Smooth muscle cell (in vitro differentiated cells): Measurements from ENCODE around the gene CACNA1I. TPM values are rescaled to one million over a fixed set of nuclear protein-coding genes. Genes with fewer than 3 reads are reported as not detected.

Source experiments
- DNase-seq: peaks from one replicate; lab custom pipeline; 2025; ENCODE audit not compliant: unreplicated experiment; lab: John Stamatoyannopoulos, UW
- H2AFZ ChIP-seq: fragments of 200-600 bp; sonication (generic); 2 replicates; pipeline ENCODE4 v1.6.0; 2016; ENCODE audit warnings: antibody characterized with exemption, low read depth, mild to moderate bottlenecking
- H3F3A ChIP-seq: fragments of 200-600 bp; sonication (generic); 2 replicates; pipeline ENCODE4 v1.6.0; 2017; ENCODE audit warnings: antibody characterized with exemption, low read depth
- H3K27ac ChIP-seq: fragments of 200-600 bp; sonication (generic); 2 replicates; pipeline ENCODE4 v1.5.1; 2016; ENCODE audit warnings: low read depth, mild to moderate bottlenecking
- H3K27me3 ChIP-seq: fragments of 200-600 bp; sonication (generic); 2 replicates; pipeline ENCODE4 v1.6.1; 2016; ENCODE audit warnings: low read depth, mild to moderate bottlenecking
- H3K36me3 ChIP-seq: fragments of 200-600 bp; sonication (generic); 2 replicates; pipeline ENCODE4 v1.5.1; 2016; ENCODE audit warnings: low read depth
- H3K4me1 ChIP-seq: fragments of 200-600 bp; sonication (generic); 2 replicates; pipeline ENCODE4 v1.5.1; 2016; ENCODE audit warnings: low read depth
- H3K4me2 ChIP-seq: fragments of 200-600 bp; sonication (generic); 2 replicates; pipeline ENCODE4 v1.6.0; 2016; ENCODE audit warnings: mild to moderate bottlenecking
- H3K4me3 ChIP-seq: fragments of 200-600 bp; sonication (generic); 2 replicates; pipeline ENCODE4 v1.5.1; 2016; ENCODE audit warnings: mild to moderate bottlenecking
- H3K79me2 ChIP-seq: fragments of 200-600 bp; sonication (generic); 2 replicates; pipeline ENCODE4 v1.6.0; 2016; ENCODE audit warnings: low read depth, mild to moderate bottlenecking
- H3K9ac ChIP-seq: fragments of 200-600 bp; sonication (generic); 2 replicates; pipeline ENCODE4 v1.6.0; 2016; ENCODE audit warnings: low read depth
- H3K9me3 ChIP-seq: fragments of 200-600 bp; sonication (generic); replicated peaks from 2 replicates; pipeline ENCODE4 v1.5.1; 2016; ENCODE audit warnings: low read depth
- H4K20me1 ChIP-seq: fragments of 200-600 bp; sonication (generic); 2 replicates; pipeline ENCODE4 v1.6.0; 2016; ENCODE audit warnings: low read depth
- CTCF ChIP-seq: fragments of 200-600 bp; sonication (generic); IDR thresholded peaks from 2 replicates; pipeline ENCODE4 v1.5.1; 2017; ENCODE audit warnings: borderline replicate concordance, mild to moderate bottlenecking, antibody characterized with exemption; ENCODE audit not compliant: insufficient read depth, poor library complexity, severe bottlenecking
- WGBS: methylation state at CpG from one replicate; pipeline ENCODE4 v1.1.7; 2016; ENCODE audit warnings: low lambda C conversion rate; 5-methylcytosine and 5-hydroxymethylcytosine counted together
- polyA plus RNA-seq: library from polyadenylated mRNA; unstranded; fragments of >200 nt; fragmentation: Nextera tagmentation; extraction: Ambion mirVana; gene quantifications from 2 replicates; pipeline ENCODE4 v1.2.1, GENCODE V29; 2016
- total RNA-seq: library from RNA; depleted of rRNA; stranded (reverse); fragments of >200 nt; gene quantifications from 2 replicates; pipeline ENCODE4 v1.2.3, GENCODE V29; 2014

The CACNA1I gene
- total and polyA plus RNA-seq, 2 experiments from 2014 or later, result not detected

DNA sequence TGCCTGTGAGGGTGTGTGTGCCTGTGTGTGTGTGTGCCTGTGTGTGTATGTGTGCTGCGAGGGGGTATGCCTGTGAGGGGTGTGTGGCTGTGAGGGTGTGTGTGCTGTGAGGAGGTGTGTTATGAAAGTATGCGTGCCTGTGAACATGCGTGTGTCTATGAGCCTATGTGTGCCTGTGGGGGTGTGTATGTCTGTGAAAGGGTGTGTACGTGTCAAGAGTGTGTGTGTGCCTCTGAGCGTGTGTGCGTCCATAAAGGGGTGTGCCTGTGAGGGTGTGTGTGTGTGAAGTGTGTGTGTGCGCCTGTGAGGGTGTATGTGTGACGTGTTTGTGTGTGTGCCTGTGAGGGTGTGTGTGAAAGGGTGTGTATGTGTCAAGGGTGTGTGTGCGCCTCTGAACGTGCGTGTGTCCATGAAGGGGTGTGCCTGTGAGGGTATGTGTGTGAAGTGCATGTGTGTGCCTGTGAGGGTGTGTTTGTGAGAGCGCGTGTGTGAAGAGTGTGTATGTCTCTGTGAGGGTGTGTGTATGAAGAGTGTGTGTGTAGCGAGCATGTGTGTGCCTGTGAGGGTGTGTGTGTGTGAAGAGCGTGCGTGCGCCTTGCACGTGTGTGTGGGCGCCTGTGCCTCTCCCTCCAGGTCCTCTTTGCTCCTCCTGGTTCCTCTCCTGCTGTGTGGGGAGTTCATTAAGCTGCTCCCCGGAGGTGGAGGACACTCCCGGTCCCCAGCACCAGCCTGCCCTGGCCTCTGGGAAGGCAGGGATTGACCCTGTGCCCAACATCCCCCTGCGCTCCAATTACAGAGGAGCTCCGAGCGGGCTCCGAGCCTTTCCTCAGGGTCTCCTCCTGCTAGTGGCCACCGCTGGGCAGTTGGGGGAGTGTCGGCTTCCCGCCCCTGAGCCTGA lies 53.3 kb downstream of the CACNA1I start:
- no peaks in the 10 kb centered on the region for H4K20me1 ChIP-seq
- H2AFZ ChIP-seq, result no peak overlapping the region
- H3K79me2 ChIP-seq, result no peaks in the 10 kb centered on the region
- no peak overlapping the region for H3K27ac ChIP-seq
- no peak overlapping the region for H3K9ac ChIP-seq
- H3K4me3 ChIP-seq, result no peak overlapping the region
- TF ChIP-seq CTCF, result no peak
- no peaks in the 10 kb centered on the region for H3K9me3 ChIP-seq
- peaks cover 4% of the 10 kb centered on the region for H3K4me1 ChIP-seq
- 81% methylated on average over 22 of the region's 28 CpGs for WGBS
- no peak overlapping the region for H3K4me2 ChIP-seq
- no peaks in the 10 kb centered on the region for H3K27me3 ChIP-seq
- no peaks in the 10 kb centered on the region for H3F3A ChIP-seq
- no peaks in the 10 kb centered on the region for H3K36me3 ChIP-seq
- no peak for DNase-seq

DNA sequence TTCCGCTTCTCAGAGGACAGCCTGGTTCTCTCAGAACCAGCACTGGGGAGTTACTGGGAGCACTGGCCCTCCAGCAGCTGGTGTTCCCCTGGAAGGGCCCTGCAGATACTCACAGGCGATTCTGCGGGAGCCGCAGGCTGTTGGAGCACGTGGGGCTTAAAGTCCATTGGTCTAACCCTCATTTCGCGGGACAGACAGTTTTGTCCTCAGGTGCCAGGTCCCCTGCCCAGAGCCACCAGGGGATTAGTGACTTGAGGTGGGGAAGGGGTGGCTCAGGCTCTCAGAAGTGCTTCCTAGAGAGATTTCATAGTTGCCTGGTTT lies 53.9 kb downstream of the CACNA1I start:
- WGBS, result 75% methylated on average over 7 of the region's 7 CpGs

DNA sequence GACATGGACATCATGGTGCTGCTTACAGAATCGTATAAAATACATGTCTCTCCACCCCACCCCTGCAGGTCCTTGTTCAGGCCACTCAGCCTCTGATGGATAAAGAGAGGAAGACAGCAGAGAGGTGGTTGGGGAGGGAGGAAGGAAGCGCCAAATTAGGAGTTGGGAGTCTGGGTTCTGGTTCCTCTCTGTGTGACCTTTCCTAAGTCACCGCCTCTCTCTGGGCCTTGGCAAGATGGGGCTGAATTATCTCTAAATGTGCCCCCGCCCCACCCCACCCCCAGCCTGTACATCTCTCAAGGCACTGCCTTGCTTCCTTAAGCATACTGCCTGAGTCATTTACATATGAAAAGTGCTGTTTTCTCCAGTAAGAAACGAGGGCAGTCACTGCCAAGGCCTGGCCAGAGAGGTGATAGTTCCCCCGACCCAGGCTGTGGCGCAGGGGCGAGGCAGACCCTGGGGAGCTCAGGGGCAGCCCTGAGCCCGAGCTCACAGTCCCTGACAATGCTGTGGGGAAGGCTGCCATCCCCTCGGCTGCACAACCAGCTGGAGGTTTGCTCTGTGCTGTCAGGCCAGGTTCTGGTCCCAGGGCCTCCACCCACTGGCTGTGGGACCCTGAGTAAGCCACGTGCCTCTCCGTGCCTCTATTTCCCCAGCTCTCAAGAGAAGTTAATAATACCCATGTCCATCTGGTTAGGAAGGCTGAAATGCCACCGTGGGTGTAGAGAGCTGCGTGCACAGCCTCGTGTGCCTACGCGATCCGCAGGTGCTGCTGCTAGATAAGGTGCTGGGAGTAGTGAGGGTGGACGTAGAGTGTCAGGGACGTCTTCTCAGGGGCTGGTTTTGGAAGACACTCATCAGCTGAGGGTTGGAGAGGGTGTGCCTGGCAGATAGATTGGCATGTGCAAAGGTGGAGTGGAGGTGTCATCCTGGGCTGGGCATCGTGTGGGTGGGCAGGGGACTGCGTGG lies 55.3 kb downstream of the CACNA1I start:
- H3K4me3 ChIP-seq, result no peak overlapping the region
- peaks cover 4% of the 10 kb centered on the region for H3K4me1 ChIP-seq
- H4K20me1 ChIP-seq, result no peaks in the 10 kb centered on the region
- no peak for DNase-seq
- H3K9ac ChIP-seq, result no peak overlapping the region
- no peaks in the 10 kb centered on the region for H3F3A ChIP-seq
- H3K36me3 ChIP-seq, result no peaks in the 10 kb centered on the region
- WGBS, result 78% methylated on average over 22 of the region's 22 CpGs
- no peak overlapping the region for H3K27ac ChIP-seq
- H3K9me3 ChIP-seq, result no peaks in the 10 kb centered on the region
- H2AFZ ChIP-seq, result no peak overlapping the region
- no peak for TF ChIP-seq CTCF
- H3K79me2 ChIP-seq, result no peaks in the 10 kb centered on the region
- H3K27me3 ChIP-seq, result no peaks in the 10 kb centered on the region
- H3K4me2 ChIP-seq, result no peak overlapping the region

More for the DNA sequence above, 53.9 kb downstream of the CACNA1I start:
- Histone ChIP-seq H3K9ac (no peak overlapping the region), H3K4me2 (no peak overlapping the region), H3K9me3 (no peaks in the 10 kb centered on the region), H3K4me1 (peaks cover 4% of the 10 kb centered on the region), H3K27ac (no peak overlapping the region), H3K4me3 (no peak overlapping the region), H3K79me2 (no peaks in the 10 kb centered on the region), H3K27me3 (no peaks in the 10 kb centered on the region), H3K36me3 (no peaks in the 10 kb centered on the region), H3F3A (no peaks in the 10 kb centered on the region), H4K20me1 (no peaks in the 10 kb centered on the region), H2AFZ (no peak overlapping the region)
- TF ChIP-seq CTCF, result no peak
- DNase-seq, result no peak
